IMR-90 (cell line): Measurements from ENCODE around the gene DNAJA4. TPM values are rescaled to one million over a fixed set of nuclear protein-coding genes. Genes with fewer than 3 reads are reported as not detected.

Experiments
- ATAC-seq: fragments of 200-7000 bp; cut with Tn5 transposase; 2 replicates; pipeline ENCODE4 v1.9.1; 2020; ENCODE audit warnings: low read depth, mild to moderate bottlenecking, moderate library complexity
- BruUV-seq: library from RNA; stranded (reverse); fragments of 400-500 nt; replicated peaks from 2 replicates; lab custom pipeline; 2021; lab: Mats Ljungman, UMichigan
- CTCF ChIA-PET: fragments of 300-600 bp; formaldehyde crosslinking; extraction: SDS; loops from one replicate; lab custom pipeline; 2021; ENCODE audit warnings: antibody characterized with exemption; lab: Yijun Ruan, JAX
- POLR2A ChIA-PET: fragments of 300-600 bp; sonication (Branson Sonifier 250); formaldehyde crosslinking; loops from one replicate; lab custom pipeline; 2022; ENCODE audit warnings: antibody characterized with exemption; ENCODE audit not compliant: unreplicated experiment; lab: Charles Lee
- DNase-seq: peaks from one replicate; pipeline ENCODE4 v3.0.0; 2013
- H2AFZ ChIP-seq: replicated peaks from 2 replicates; pipeline ENCODE3; 2013; ENCODE audit warnings: low read length, mild to moderate bottlenecking; ENCODE audit not compliant: poor library complexity
- H2AK5ac ChIP-seq: 2 replicates; pipeline ENCODE4 v1.6.1; 2013; ENCODE audit warnings: low read depth, low read length, inconsistent platforms
- H2AK9ac ChIP-seq: replicated peaks from 2 replicates; pipeline ENCODE3; 2013; ENCODE audit warnings: mild to moderate bottlenecking, low read depth, low read length, moderate library complexity; ENCODE audit not compliant: poor library complexity
- H2BK120ac ChIP-seq: 2 replicates; pipeline ENCODE4 v1.6.1; 2013; ENCODE audit warnings: low read depth, low read length, inconsistent platforms
- H2BK15ac ChIP-seq: 3 replicates; pipeline ENCODE4 v1.6.1; 2013; ENCODE audit warnings: low read depth, low read length, inconsistent platforms
- H2BK20ac ChIP-seq: 2 replicates; pipeline ENCODE4 v1.6.1; 2013; ENCODE audit warnings: low read depth, mild to moderate bottlenecking, inconsistent platforms, low read length, moderate library complexity
- H2BK5ac ChIP-seq: 2 replicates; pipeline ENCODE4 v1.6.1; 2013; ENCODE audit warnings: mild to moderate bottlenecking, low read depth, low read length, inconsistent platforms; ENCODE audit not compliant: poor library complexity, severe bottlenecking
- H3K14ac ChIP-seq: replicated peaks from 2 replicates; pipeline ENCODE4 v1.6.1; 2013; ENCODE audit warnings: low read depth, low read length, inconsistent platforms
- H3K18ac ChIP-seq: 2 replicates; pipeline ENCODE4 v1.6.1; 2013; ENCODE audit warnings: low read depth, low read length, control low read depth
- H3K23ac ChIP-seq: 2 replicates; pipeline ENCODE4 v1.6.1; 2013; ENCODE audit warnings: low read depth, low read length, inconsistent platforms
- H3K27ac ChIP-seq: 2 replicates; pipeline ENCODE4 v1.5.1; 2013; ENCODE audit warnings: mild to moderate bottlenecking, control low read depth, low read length; ENCODE audit not compliant: insufficient read depth
- H3K27me3 ChIP-seq: 2 replicates; pipeline ENCODE4 v1.6.1; 2013; ENCODE audit warnings: low read length; ENCODE audit not compliant: control insufficient read depth, insufficient read depth
- H3K36me3 ChIP-seq: 2 replicates; pipeline ENCODE4 v1.6.1; 2013; ENCODE audit warnings: low read length, mixed read lengths; ENCODE audit not compliant: control insufficient read depth, insufficient read depth
- H3K4ac ChIP-seq: 2 replicates; pipeline ENCODE4 v1.6.1; 2013; ENCODE audit warnings: low read depth, low read length, inconsistent platforms
- H3K4me1 ChIP-seq: 2 replicates; pipeline ENCODE4 v1.6.1; 2013; ENCODE audit warnings: low read length, mixed read lengths; ENCODE audit not compliant: control insufficient read depth, insufficient read depth
- H3K4me2 ChIP-seq: 2 replicates; pipeline ENCODE4 v1.6.1; 2013; ENCODE audit warnings: low read depth, mild to moderate bottlenecking, control low read depth, low read length, moderate library complexity
- H3K4me3 ChIP-seq: 2 replicates; pipeline ENCODE4 v1.5.1; 2013; ENCODE audit warnings: low read depth, mild to moderate bottlenecking, control low read depth, low read length, moderate library complexity; ENCODE audit not compliant: insufficient read depth
- H3K56ac ChIP-seq: 2 replicates; pipeline ENCODE4 v1.6.1; 2013; ENCODE audit warnings: low read length, inconsistent platforms; ENCODE audit not compliant: insufficient read depth; ENCODE audit errors: extremely low read depth
- H3K79me1 ChIP-seq, 2 experiments: 2 replicates each; pipeline ENCODE4 v1.6.1; 2013; ENCODE audit warnings: low read length in 2 of 2, inconsistent platforms in 1 of 2, low read depth in 1 of 2
- H3K9ac ChIP-seq: 2 replicates; pipeline ENCODE4 v1.6.1; 2013; ENCODE audit warnings: low read depth, low read length, control low read depth
- H3K9me1 ChIP-seq: 2 replicates; pipeline ENCODE4 v1.6.1; 2013; ENCODE audit warnings: low read length, inconsistent platforms; ENCODE audit not compliant: insufficient read depth
- H3K9me3 ChIP-seq: 2 replicates; pipeline ENCODE4 v1.6.1; 2013; ENCODE audit warnings: low read length; ENCODE audit not compliant: control insufficient read depth, insufficient read depth
- H4K20me1 ChIP-seq: 2 replicates; pipeline ENCODE4 v1.6.1; 2013; ENCODE audit warnings: low read length, inconsistent platforms; ENCODE audit not compliant: insufficient read depth
- H4K5ac ChIP-seq: 2 replicates; pipeline ENCODE4 v1.6.1; 2013; ENCODE audit warnings: mild to moderate bottlenecking, low read depth, low read length, control low read depth
- H4K8ac ChIP-seq, 2 experiments: 2 replicates each; pipeline ENCODE4 v1.6.1; 2013; ENCODE audit warnings: low read depth in 2 of 2, low read length in 2 of 2, control low read depth in 1 of 2, inconsistent platforms in 1 of 2
- H4K91ac ChIP-seq: 2 replicates; pipeline ENCODE4 v1.6.1; 2013; ENCODE audit warnings: low read depth, low read length, inconsistent platforms; ENCODE audit not compliant: insufficient read depth
- CEBPB ChIP-seq: IDR thresholded peaks from 2 replicates; pipeline ENCODE4 v1.6.1; 2012; ENCODE audit warnings: low read depth, low read length, improper control_type of control experiment
- CTCF ChIP-seq: conservative IDR thresholded peaks from 2 replicates; pipeline ENCODE4 v1.5.1; 2012; ENCODE audit warnings: mild to moderate bottlenecking, low read depth, low read length, improper control_type of control experiment
- MAZ ChIP-seq: IDR thresholded peaks from 2 replicates; pipeline ENCODE4 v1.6.1; 2012; ENCODE audit warnings: low read depth, mild to moderate bottlenecking, low read length, improper control_type of control experiment, moderate library complexity, borderline replicate concordance
- NFE2L2 ChIP-seq: fragments of 150-350 bp; IDR thresholded peaks from 2 replicates; pipeline ENCODE4 v1.6.1; 2016; ENCODE audit warnings: low read depth, mild to moderate bottlenecking, low read length
- POLR2A ChIP-seq: IDR thresholded peaks from 2 replicates; pipeline ENCODE4 v1.6.1; 2012; ENCODE audit warnings: mild to moderate bottlenecking, low read depth, low read length
- RAD21 ChIP-seq: IDR thresholded peaks from 2 replicates; pipeline ENCODE4 v1.6.1; 2012; ENCODE audit warnings: low read length, improper control_type of control experiment
- RFX5 ChIP-seq: IDR thresholded peaks from 2 replicates; pipeline ENCODE4 v1.8.0; 2012; ENCODE audit warnings: low read depth, mild to moderate bottlenecking, low read length, moderate library complexity
- SMC3 ChIP-seq: fragments of 150-350 bp; IDR thresholded peaks from 2 replicates; pipeline ENCODE4 v1.6.1; 2016; ENCODE audit warnings: low read depth, mild to moderate bottlenecking, antibody characterized with exemption, low read length, moderate library complexity
- WGBS, 2 experiments: methylation state at CpG; one replicate each; pipeline versions ENCODE4 v1.1.5 to v1.1.7; 2013; ENCODE audit warnings: missing lambda C conversion rate in 2 of 2; ENCODE audit not compliant: insufficient read length in 1 of 2; ENCODE audit errors: extremely low coverage in 2 of 2; 5-methylcytosine and 5-hydroxymethylcytosine counted together
- dilution Hi-C: fragments of 300-500 bp; cut with HindIII; formaldehyde crosslinking; loops from one replicate; pipeline ENCODE4 v1.14.3; 2018; ENCODE audit warnings: low sequenced_read_pairs; ENCODE audit not compliant: unreplicated experiment
- in situ Hi-C: fragments of 300-500 bp; cut with MboI; formaldehyde crosslinking; loops from 3 replicates; pipeline ENCODE4 v1.14.3; 2019; ENCODE audit warnings: low sequenced_read_pairs, inconsistent platforms, mixed read lengths
- intact Hi-C: fragments of 100-400 bp; cut with micrococcal nuclease; formaldehyde crosslinking; loops from 2 replicates; pipeline ENCODE4 v1.10.0; 2022
- polyA plus RNA-seq, 3 experiments: library from polyadenylated mRNA; depleted of rRNA; stranded (reverse); fragments of >200 nt; gene quantifications; 2 replicates each; pipeline ENCODE4 v1.2.3, GENCODE V29; 2012; ENCODE audit warnings: low replicate concordance in 1 of 3
- total RNA-seq: library from RNA; depleted of rRNA; stranded (reverse); fragments of >200 nt; gene quantifications from 2 replicates; pipeline ENCODE4 v1.2.3, GENCODE V29; 2012

The DNAJA4 gene
- total and polyA plus RNA-seq, 2 of the 4 experiments (the other 2 are of a cell fraction), result 0.18 to 0.32 TPM

DNA sequence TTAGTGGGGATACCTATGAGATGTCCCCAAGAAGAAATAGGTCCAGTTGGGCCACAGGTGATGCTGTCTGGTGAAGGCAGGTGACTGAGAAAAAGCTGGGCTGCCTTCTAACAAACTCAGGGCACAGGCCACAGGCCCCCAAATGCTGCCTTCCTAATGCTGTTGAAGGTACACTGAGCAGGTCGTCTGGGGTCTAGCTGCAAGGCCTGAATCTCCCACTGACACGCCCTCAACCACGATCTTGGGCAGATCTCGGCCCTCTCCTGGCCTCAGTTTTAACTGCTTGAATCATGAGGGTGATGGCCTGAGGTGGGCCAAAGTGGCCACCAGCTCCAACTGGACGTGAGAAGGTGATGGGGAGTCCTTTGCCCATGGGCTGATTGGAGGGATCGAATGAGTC is 27.9 kb upstream of the DNAJA4 start:
- Histone ChIP-seq H4K91ac (no peak overlapping the region), H2BK15ac (no peak overlapping the region), H2BK5ac (no peak overlapping the region), H4K5ac (no peak overlapping the region), H3K79me1 (no peaks in the 10 kb centered on the region), H3K36me3 (no peaks in the 10 kb centered on the region), H2AK5ac (no peak overlapping the region), H3K14ac (no peak overlapping the region), H2BK20ac (no peak overlapping the region), H3K4me2 (no peak overlapping the region), H3K9ac (no peak overlapping the region), H3K4me3 (no peak overlapping the region), H3K27ac (no peak overlapping the region), H2BK120ac (no peak overlapping the region), H3K9me3 (no peaks in the 10 kb centered on the region), H3K56ac (no peak overlapping the region), H4K8ac (no peak overlapping the region), H4K20me1 (no peaks in the 10 kb centered on the region), H3K9me1 (no peaks in the 10 kb centered on the region), H3K27me3 (peaks cover 51% of the 10 kb centered on the region), H3K4ac (no peak overlapping the region), H3K18ac (no peak overlapping the region), H2AFZ (no peak overlapping the region), H3K4me1 (no peaks in the 10 kb centered on the region), H3K23ac (no peak overlapping the region), H2AK9ac (no peak overlapping the region)
- TF ChIP-seq CEBPB, result no peak
- TF ChIP-seq MAZ, result no peak
- TF ChIP-seq NFE2L2, result no peak
- no peak for TF ChIP-seq SMC3
- no peak for TF ChIP-seq RAD21
- TF ChIP-seq POLR2A, result no peak
- no peak for TF ChIP-seq RFX5
- no peak for TF ChIP-seq CTCF
- no peak for ATAC-seq
- ChIA-PET CTCF (interaction anchor here (0.5 kb wide), 1 partner anchor 124 kb away, joined by 6 read pairs; no protein-coding TSS in a partner anchor), POLR2A (no interaction called here)
- no TSS peak for BruUV-seq
- in situ Hi-C loops (loop anchor here (10.0 kb wide), 1 partner anchor 122 kb away; no protein-coding TSS in a partner anchor), intact Hi-C loops (no loop called here), dilution Hi-C loops (no loop called here)
- 68% methylated on average over 3 of the region's 6 CpGs; no CpG with 5 or more reads in 1 of the 2 experiments for WGBS, 2 experiments
- no peak for DNase-seq
